SK-N-MC (cell line): ENCODE data around the gene PDHB.

Experiments used
- FOXP2 ChIP-seq: optimal IDR thresholded peaks from 2 replicates; pipeline ENCODE3; 2011; ENCODE audit warnings: mild to moderate bottlenecking, moderate library complexity; ENCODE audit not compliant: insufficient read depth; ENCODE audit errors: extremely low read length, control extremely low read depth
- POLR2AphosphoS5 ChIP-seq: IDR thresholded peaks from 2 replicates; pipeline ENCODE4 v1.6.1; 2012; ENCODE audit warnings: mild to moderate bottlenecking, low read depth, low read length, borderline replicate concordance

- TF ChIP-seq POLR2AphosphoS5 = no peak
- TF ChIP-seq FOXP2 = no peak
Observed at GRCh38 chr3:58416191-58416590, 17.4 kb downstream of the PDHB start.
